ENCODE results near the gene COL27A1. TPM values are rescaled to one million over a fixed set of nuclear protein-coding genes. Genes with fewer than 3 reads are reported as not detected.

Gene COL27A1
- total and polyA plus RNA-seq, 2 experiments from 2014 or later, result 10.5 to 18.0 TPM

DNA sequence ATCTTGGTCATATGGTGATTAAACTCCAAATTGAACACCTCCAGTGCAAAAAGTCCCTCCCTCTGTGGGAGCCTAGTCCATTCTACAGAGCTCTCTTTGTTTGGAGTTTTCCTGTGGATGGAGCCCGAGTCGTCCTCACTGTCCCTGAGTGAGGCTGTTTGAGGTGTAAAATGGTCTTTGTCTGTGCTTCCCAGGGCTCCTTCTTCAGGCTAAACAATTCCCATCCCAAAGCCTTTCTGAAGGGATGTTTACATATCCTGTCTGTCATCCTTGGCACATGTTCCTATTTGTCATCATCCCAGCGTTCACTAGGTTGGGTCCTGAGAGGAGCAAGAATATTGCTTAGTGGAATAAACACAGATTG is 68.9 kb downstream of the COL27A1 start:
- no peaks in the 10 kb centered on the region for H3K9me2 ChIP-seq (ENCODE audit: insufficient read depth)
- H3K36me3 Mint-ChIP-seq (ENCODE audit: low read depth), result no peaks in the 10 kb centered on the region
- H4K20me1 ChIP-seq (replicated peaks; ENCODE audit: insufficient read depth), result peaks cover 3% of the 10 kb centered on the region; the same call in 1 of the 2 replicates
- no peaks in the 10 kb centered on the region for H3F3A ChIP-seq (replicated peaks; ENCODE audit: low read depth)
- ATAC-seq (peak; percentile 79), DNase-seq (ENCODE audit: low spot score) (peak; percentile 34)
- H3K27ac ChIP-seq (ENCODE audit: low read depth), result no peak overlapping the region
- H3K4me3 ChIP-seq, result no peak overlapping the region
- H3K4me3 Mint-ChIP-seq, result no peak overlapping the region
- no peaks in the 10 kb centered on the region for H3K36me3 ChIP-seq (ENCODE audit: insufficient read depth)
- no peaks in the 10 kb centered on the region for H3K79me2 ChIP-seq (replicated peaks; ENCODE audit: insufficient read depth)
- peaks cover 38% of the 10 kb centered on the region for H3K4me1 Mint-ChIP-seq
- no peak overlapping the region for H2AFZ ChIP-seq
- no peaks in the 10 kb centered on the region for H3K9me3 Mint-ChIP-seq
- no peak overlapping the region for H3K4me2 ChIP-seq
- TF ChIP-seq NANOG (IDR thresholded peaks at IDR 0.05; ENCODE audit: borderline replicate concordance) (no peak), STAT1 (IDR thresholded peaks at IDR 0.05; ENCODE audit: unreplicated experiment) (no peak), EZH2 (IDR thresholded peaks at IDR 0.05; ENCODE audit: low read depth, unreplicated experiment) (no peak), CTCF (conservative IDR thresholded peaks at IDR 0.05; ENCODE audit: low read depth in 2 of 2) (no peak), CREB1 (CRISPR knock-in tag; IDR thresholded peaks at IDR 0.05; ENCODE audit: low read depth) (no peak), POLR2AphosphoS5 (IDR thresholded peaks at IDR 0.05; ENCODE audit: low read depth) (no peak), EZH2phosphoT487 (IDR thresholded peaks at IDR 0.05; ENCODE audit: unreplicated experiment) (no peak), ZNF331 (CRISPR knock-in tag; IDR thresholded peaks at IDR 0.05; ENCODE audit: low read depth) (no peak), JUNB (IDR thresholded peaks at IDR 0.05; ENCODE audit: unreplicated experiment) (no peak), ZNF114 (CRISPR knock-in tag; IDR thresholded peaks at IDR 0.05) (no peak)
- TF ChIP-seq, protein P1, sequence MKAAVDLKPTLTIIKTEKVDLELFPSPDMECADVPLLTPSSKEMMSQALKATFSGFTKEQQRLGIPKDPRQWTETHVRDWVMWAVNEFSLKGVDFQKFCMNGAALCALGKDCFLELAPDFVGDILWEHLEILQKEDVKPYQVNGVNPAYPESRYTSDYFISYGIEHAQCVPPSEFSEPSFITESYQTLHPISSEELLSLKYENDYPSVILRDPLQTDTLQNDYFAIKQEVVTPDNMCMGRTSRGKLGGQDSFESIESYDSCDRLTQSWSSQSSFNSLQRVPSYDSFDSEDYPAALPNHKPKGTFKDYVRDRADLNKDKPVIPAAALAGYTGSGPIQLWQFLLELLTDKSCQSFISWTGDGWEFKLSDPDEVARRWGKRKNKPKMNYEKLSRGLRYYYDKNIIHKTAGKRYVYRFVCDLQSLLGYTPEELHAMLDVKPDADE (IDR thresholded peaks at IDR 0.05), result no peak
- TF ChIP-seq, protein P2, sequence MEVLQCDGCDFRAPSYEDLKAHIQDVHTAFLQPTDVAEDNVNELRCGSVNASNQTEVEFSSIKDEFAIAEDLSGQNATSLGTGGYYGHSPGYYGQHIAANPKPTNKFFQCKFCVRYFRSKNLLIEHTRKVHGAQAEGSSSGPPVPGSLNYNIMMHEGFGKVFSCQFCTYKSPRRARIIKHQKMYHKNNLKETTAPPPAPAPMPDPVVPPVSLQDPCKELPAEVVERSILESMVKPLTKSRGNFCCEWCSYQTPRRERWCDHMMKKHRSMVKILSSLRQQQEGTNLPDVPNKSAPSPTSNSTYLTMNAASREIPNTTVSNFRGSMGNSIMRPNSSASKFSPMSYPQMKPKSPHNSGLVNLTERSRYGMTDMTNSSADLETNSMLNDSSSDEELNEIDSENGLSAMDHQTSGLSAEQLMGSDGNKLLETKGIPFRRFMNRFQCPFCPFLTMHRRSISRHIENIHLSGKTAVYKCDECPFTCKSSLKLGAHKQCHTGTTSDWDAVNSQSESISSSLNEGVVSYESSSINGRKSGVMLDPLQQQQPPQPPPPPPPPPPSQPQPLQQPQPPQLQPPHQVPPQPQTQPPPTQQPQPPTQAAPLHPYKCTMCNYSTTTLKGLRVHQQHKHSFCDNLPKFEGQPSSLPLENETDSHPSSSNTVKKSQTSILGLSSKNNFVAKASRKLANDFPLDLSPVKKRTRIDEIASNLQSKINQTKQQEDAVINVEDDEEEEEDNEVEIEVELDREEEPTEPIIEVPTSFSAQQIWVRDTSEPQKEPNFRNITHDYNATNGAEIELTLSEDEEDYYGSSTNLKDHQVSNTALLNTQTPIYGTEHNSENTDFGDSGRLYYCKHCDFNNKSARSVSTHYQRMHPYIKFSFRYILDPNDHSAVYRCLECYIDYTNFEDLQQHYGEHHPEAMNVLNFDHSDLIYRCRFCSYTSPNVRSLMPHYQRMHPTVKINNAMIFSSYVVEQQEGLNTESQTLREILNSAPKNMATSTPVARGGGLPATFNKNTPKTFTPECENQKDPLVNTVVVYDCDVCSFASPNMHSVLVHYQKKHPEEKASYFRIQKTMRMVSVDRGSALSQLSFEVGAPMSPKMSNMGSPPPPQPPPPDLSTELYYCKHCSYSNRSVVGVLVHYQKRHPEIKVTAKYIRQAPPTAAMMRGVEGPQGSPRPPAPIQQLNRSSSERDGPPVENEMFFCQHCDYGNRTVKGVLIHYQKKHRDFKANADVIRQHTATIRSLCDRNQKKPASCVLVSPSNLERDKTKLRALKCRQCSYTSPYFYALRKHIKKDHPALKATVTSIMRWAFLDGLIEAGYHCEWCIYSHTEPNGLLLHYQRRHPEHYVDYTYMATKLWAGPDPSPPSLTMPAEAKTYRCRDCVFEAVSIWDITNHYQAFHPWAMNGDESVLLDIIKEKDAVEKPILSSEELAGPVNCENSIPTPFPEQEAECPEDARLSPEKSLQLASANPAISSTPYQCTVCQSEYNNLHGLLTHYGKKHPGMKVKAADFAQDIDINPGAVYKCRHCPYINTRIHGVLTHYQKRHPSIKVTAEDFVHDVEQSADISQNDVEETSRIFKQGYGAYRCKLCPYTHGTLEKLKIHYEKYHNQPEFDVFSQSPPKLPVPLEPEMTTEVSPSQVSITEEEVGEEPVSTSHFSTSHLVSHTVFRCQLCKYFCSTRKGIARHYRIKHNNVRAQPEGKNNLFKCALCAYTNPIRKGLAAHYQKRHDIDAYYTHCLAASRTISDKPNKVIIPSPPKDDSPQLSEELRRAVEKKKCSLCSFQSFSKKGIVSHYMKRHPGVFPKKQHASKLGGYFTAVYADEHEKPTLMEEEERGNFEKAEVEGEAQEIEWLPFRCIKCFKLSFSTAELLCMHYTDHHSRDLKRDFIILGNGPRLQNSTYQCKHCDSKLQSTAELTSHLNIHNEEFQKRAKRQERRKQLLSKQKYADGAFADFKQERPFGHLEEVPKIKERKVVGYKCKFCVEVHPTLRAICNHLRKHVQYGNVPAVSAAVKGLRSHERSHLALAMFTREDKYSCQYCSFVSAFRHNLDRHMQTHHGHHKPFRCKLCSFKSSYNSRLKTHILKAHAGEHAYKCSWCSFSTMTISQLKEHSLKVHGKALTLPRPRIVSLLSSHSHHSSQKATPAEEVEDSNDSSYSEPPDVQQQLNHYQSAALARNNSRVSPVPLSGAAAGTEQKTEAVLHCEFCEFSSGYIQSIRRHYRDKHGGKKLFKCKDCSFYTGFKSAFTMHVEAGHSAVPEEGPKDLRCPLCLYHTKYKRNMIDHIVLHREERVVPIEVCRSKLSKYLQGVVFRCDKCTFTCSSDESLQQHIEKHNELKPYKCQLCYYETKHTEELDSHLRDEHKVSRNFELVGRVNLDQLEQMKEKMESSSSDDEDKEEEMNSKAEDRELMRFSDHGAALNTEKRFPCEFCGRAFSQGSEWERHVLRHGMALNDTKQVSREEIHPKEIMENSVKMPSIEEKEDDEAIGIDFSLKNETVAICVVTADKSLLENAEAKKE (CRISPR knock-in tag; IDR thresholded peaks at IDR 0.05), result no peak
- TF ChIP-seq, protein P3, sequence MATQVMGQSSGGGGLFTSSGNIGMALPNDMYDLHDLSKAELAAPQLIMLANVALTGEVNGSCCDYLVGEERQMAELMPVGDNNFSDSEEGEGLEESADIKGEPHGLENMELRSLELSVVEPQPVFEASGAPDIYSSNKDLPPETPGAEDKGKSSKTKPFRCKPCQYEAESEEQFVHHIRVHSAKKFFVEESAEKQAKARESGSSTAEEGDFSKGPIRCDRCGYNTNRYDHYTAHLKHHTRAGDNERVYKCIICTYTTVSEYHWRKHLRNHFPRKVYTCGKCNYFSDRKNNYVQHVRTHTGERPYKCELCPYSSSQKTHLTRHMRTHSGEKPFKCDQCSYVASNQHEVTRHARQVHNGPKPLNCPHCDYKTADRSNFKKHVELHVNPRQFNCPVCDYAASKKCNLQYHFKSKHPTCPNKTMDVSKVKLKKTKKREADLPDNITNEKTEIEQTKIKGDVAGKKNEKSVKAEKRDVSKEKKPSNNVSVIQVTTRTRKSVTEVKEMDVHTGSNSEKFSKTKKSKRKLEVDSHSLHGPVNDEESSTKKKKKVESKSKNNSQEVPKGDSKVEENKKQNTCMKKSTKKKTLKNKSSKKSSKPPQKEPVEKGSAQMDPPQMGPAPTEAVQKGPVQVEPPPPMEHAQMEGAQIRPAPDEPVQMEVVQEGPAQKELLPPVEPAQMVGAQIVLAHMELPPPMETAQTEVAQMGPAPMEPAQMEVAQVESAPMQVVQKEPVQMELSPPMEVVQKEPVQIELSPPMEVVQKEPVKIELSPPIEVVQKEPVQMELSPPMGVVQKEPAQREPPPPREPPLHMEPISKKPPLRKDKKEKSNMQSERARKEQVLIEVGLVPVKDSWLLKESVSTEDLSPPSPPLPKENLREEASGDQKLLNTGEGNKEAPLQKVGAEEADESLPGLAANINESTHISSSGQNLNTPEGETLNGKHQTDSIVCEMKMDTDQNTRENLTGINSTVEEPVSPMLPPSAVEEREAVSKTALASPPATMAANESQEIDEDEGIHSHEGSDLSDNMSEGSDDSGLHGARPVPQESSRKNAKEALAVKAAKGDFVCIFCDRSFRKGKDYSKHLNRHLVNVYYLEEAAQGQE (IDR thresholded peaks at IDR 0.05; ENCODE audit: unreplicated experiment), result no peak
- peaks cover 16% of the 10 kb centered on the region for H3K27me3 Mint-ChIP-seq (ENCODE audit: insufficient read depth, low read depth, poor library complexity)
- no peak overlapping the region for H3K27ac Mint-ChIP-seq
- peaks cover 16% of the 10 kb centered on the region for H3K4me1 ChIP-seq (ENCODE audit: insufficient read depth)
- no peaks in the 10 kb centered on the region for H3K27me3 ChIP-seq (ENCODE audit: insufficient read depth)

Measured in GM23338 (cell line).